HG02678 (cell line): Measurements from ENCODE around the gene PFKFB3.
"Not testable (repeated sequence)": the region's sequence is repeated elsewhere in the genome, so short reads cannot be mapped to it uniquely, and the experiment has no call there.

ENCODE experiments used
- ATAC-seq: cut with Tn5 transposase; IDR thresholded peaks from one replicate; pipeline ENCODE4 v1.9.1; 2021; ENCODE audit warnings: mild to moderate bottlenecking, moderate library complexity; ENCODE audit not compliant: unreplicated experiment

PFKFB3 gene

DNA sequence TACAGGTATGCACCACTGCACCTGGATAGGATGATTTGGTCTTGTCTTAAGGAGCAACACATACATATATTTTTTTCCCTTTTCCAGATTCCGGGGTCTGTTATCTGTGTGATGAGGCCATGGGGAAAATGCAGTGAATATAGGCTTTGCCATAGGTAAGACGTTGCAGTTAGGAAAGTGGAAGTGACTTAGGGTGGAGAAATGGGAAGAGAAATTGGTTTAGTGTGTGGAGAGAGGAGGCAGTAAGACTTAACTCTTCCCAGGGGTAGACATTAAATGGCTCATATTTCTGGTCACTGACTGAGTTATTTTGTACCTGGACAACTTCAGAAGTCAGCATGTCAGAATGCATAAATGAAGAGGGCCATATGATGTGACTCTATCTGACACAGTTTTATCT lies 66.7 kb downstream of the PFKFB3 start:
- no peak for ATAC-seq

DNA sequence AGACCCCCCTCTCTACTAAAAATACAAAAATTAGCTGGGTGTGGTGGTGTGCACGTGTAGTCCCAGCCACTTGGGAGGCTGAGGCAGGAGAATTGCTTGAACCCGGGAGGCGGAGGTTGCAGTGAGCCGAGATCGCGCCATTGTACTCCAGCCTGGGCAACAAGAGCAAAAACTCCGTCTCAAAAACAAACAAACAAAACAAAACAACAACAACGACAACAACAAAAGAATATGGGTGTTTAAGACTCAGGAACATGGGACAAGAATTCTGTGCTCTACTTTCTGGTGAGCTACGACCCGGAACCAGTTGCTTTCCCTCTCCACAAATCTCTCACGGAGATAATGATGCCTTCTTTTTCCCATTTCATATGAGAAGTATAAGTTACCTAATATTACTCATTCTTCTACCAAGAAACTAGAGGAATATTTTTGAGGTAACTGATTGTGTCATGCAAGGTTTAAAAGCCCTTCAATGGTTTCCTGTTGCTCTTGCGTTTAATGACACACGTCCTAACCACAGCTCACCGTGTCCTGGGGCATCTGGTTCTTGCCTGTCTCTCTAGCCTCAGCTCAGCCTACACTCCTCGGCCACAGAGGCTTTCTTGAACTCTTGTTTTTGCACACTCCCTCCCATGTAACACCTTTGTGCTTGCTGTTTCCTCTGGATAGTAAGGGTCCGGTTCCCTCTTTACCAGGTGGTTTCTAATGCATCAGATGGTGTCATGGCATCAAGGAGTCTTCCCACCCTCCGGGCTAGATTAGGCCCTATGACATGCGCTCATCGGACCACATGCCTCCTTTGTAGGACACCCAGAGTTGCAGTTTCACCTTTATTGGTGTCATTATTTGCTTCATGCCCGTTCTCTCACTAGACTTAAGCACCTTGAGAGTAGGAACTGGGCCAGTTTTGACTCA lies 67.5 kb downstream of the PFKFB3 start:
- ATAC-seq, result peak; percentile 67

DNA sequence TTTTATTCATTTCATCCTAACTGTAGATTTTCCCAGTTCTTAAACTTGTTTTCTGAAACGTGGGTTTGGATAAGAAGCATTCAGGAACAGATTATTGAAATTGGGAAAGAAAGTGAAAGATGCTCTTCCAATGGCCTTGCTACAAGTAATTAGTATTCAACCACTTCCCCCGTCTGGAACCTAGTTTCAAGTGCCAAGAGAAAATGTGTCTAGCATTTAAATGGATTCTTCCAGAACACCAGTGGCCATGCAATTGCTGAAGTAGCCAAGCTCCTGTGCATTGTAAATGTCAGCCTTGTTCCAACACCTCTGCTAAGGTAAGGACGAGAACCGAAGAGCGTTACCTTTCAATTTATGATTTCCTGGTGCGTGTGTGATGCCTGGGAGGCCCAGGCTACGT lies 68.2 kb downstream of the PFKFB3 start:
- ATAC-seq, result no peak

DNA sequence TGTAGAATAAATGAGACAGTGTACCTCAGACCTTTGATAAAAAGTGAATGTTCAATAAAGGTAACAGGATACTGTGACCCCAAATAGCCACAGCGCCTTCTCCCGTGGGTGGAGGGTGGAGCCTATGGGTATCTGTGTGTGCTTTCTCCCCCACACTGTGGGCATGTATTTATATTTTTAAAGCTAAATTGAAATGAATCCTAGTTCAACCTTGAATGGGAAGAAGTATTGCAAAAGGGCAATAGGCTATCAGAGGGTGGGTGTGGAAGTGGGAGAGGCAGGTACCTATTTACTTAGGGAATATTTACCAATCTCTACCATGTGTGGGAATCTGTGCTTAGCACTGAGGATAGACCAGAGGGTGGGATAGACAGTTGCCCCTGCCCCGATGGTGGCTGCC lies 68.9 kb downstream of the PFKFB3 start:
- ATAC-seq, result no peak

DNA sequence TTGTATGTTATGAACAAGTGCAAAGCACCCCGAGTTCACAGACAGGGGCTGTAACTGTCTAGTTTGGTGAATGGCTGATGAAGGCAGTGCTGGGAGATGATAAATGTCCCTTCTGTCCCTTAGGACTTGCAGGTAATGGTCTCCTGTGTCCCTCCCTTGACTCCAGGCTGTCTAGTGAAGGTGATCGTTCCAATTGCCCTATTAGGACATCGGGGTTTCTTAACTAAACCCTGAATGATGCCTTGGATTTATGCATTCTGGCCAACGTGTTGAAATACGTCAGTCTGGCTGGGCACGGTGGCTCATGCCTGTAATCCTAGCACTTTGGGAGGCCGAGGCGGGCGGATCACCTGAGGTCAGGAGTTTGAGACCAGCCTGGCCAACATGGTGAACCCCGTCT lies 69.4 kb downstream of the PFKFB3 start:
- ATAC-seq, result no peak

DNA sequence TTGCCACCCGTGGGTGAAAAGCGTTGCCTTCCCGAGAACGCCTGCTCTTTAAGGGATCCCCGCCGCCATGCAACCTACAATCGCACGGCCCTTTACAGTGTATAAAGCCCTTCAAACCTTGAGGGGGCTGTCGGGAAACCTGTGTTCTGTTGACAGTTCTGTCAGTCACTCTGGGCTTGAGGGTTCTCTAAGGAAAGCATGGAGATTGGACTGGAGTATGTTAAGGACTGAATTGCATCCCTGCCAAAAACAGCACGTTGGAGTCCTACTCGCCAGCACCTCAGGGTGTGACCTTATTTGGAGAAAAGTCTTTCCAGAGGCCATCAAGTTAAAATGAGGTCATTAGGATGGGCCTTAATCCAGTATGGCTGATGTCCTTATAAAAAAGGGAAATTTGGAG lies 70.6 kb downstream of the PFKFB3 start:
- no peak for ATAC-seq

DNA sequence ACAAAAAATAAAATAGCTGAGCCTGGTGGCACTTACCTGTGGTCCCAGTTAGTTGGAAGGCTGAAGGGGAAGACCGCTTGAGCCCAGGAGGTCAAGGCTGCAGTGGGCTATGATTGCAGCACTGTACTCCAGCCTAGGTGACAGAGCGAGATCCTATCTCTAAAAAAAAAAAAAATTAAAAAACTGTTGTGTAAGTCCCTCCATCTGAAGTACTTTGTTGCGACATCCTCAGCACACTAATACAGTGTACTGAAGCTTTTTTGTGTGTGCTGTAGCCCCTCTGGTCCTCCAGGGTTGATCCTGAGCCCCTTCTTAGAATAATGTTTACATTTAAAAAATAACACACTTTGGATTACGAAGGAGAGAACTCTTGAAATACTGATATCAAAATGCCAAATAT lies 71.3 kb downstream of the PFKFB3 start:
- no peak for ATAC-seq

DNA sequence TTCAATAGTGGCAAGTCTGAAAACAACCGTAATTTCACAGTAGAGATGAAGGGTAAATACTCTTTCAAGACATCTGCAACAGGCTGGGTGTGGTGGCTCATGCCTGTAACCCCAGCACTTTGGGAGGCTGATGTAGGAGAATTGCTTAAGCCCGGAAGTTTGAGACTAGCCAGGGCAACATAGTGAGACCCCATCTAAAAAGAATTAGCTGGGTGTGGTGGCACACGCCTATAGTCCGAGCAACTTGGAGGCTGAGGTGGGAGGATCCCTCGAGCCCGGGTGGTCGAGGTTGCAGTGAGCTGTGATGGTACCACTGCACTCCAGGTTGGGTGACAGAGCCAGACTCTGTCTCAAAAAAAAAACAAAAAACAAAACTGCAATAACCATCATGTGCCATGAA lies 71.8 kb downstream of the PFKFB3 start:
- no peak for ATAC-seq

DNA sequence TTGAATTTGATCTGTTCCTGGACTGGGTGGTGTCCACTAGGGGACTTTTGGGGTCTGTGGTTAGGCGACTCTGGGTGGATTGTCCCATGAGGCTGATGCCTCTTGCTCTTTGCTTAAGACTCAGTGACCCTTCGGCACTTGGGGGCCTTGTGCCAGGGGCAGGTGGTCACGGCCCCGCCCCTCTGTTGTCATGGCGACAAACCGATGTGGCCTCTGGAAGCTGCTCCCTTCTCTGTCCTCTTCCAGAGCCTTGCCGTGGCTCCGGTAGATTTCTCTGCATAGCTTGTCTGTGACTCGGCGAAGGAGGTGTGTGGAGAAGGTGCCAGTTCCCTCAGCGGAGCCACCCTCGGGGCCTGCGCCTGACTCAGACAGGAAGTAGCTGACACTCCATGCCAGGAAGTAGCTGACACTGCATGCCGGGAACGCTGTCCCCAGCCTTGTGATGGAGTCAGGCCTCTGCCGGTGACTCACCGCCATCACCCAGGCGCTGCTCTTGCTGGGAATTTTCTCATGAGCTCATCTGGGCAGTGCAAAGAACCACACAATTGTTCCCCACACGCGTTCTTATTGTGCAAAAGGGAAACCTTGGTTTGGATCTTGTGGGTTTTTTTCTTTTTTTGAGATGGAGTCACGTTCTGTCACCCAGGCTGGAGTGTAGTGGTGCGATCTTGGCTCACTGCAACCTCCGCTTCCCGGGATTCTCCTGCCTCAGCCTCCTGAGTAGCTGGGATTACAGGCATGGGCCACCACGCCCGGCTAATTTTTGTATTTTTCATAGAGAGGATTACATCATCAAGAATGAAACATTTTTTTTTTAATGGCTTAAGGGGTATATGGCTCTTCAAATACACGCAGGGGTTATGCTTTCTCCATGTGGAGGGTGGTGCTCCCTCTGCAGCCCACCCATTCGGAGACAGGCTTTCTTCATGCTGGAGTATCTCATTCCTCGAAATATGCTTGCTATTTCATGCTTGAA lies 72.6 kb downstream of the PFKFB3 start:
- ATAC-seq, result peak; percentile 78

DNA sequence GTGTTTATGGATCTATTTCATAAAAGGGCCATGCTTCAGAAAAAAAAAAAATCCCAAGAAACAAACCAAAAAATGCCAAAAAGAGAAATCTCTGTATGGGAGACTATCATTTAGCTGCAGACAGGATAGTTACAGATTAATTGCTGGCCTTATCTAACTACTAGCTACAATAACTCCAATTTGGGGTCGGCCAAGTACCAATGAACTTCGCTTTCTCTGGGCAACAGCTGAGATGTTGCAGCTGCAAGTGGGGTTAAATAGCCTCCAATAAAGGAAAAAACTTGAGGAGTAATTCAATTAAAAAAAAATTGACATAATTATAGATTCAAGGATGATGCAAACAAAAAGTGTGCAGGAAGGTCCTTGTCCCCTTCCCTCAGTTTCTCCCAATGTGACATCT lies 73.6 kb downstream of the PFKFB3 start:
- ATAC-seq, result no peak

DNA sequence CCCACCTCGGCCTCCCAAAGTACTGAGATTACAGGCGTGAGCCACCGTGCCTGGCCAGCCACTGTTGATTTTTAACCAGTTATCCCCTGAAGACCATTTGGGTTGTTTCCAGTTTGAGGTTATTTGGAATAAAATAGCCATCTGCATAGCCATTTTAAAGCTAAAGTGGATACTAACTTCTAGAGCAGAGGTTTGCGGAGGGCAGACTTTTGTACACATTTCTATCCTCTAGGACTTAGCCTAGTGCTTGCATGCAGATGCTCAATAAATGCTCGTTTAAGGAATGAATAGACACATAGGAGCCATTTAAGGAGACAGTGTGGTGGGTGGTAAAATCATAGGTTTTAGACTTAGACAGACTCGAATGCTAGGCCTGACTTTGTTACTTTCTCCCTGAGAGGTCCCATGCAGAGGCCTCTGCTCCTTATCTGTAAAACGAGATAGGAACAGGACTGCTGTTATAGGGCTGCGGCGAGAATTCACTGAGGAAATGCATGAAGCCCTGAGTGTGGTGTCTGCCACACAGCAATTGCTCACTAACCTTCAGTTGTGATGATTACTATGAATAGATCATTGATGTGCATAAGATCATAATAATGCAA lies 75.9 kb downstream of the PFKFB3 start:
- no peak for ATAC-seq

DNA sequence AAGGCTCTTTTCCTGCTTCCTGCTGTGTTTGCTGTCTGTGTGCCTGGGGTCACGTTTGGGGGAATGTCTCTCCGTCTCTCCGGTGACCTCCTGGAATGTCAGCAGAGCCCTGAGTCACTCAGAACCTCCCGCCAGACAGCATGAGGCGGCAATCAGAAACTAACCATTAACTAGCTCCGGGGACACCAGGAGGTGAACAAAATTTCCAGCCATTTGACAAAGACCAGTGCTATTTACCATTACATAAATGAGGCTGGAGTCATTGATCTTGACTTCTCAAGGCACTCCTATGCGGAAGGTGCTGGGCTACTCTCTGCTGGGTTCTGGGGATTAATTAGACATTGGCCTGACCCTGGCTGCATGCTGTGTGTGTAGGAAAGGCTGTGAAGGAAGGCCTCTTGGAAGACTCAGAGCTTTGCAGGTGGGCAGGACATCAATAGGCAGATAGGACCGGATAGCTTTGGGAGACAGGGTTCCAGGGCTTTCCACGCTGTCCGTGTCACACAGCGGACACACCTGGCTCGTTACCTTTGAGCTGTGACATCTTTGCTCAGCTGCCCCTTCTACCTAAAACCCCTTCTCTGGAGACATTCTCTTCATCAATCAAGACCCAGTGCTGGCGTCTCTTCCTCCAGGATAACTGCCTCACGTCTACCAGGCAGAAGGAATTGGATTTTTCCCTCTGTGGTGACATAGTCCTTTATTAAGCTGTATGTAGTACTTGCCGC lies 77.0 kb downstream of the PFKFB3 start:
- ATAC-seq, result no peak

DNA sequence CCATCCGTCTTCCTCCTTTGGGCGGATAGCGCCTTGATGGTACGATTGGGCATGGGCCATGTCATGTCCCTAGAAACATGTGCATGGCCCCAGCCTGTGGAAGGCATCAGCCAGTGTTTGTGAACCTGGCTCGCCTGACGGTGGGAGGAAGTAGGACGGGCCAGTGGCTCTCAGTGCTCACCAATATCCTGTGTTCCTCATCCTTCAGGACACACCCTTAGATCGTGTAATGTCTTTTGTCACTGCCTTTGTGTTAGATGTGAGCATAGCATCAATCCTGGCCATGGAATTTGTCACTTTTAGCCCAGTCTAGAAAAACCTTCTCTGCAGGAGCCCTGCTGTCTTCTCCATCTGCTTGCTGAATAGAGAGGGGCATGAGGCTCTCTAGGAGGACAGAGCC lies 77.6 kb downstream of the PFKFB3 start:
- ATAC-seq, result no peak

DNA sequence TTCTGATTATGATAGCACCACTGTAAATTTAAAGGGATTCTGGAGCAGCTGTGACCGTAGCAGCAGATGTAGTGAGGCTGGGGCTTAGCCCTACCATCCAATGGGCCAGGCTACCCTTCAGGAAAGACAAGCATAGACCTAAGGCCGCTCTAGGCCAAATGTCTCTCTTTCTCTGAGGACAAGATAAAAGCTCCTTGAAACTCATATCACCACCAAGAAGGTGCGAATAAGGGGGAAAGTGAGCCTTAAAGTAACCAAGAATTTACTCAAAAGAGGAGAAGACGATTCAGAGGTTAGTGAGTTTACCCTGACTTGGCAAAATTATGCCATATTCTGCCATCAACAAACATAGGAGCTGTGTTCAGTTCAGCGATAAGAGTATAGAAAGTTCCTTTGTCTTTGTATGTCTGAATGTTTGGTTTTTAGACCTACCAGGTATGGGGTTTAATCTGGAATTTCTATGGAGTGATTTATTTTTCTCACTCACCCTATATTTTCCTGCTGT lies 79.8 kb downstream of the PFKFB3 start:
- no peak for ATAC-seq

DNA sequence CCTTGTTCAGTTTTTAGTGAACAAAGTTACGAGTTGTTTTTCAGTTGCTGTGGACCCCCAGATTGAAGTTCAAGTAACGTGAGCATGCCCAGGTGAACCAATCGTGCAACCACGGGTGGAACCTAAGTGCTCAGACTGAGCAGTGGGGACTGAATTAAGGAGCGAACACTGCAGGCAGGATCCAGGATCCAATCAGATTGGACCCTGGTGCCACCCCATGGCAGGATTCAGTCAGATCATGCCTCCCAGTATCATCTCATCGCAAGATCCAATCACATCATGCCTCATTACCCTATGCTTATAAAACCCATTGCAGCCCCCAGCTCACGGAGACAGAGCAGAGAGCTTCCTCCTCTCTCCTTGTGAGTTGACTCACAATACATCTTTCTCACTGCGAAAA lies 80.9 kb downstream of the PFKFB3 start:
- no peak for ATAC-seq

DNA sequence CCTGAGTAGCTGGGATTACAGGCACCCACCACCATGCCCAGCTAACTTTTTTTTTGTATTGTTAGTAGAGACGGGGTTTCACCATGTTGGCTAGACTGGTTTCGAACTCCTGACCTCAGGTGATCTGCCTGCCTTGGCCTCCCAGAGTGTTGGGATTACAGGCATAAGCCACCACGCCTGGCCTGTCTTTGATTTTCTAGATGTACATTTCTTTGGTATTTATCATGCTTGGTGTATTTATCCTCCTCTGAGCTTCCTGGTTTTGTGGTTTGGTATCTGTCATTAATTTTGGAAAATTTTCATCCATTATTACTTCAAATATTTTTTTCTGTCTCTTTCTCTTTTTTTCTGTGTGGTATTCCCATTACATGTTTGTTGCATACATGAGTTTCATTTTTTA lies 87.9 kb downstream of the PFKFB3 start:
- ATAC-seq, result not testable (repeated sequence)

DNA sequence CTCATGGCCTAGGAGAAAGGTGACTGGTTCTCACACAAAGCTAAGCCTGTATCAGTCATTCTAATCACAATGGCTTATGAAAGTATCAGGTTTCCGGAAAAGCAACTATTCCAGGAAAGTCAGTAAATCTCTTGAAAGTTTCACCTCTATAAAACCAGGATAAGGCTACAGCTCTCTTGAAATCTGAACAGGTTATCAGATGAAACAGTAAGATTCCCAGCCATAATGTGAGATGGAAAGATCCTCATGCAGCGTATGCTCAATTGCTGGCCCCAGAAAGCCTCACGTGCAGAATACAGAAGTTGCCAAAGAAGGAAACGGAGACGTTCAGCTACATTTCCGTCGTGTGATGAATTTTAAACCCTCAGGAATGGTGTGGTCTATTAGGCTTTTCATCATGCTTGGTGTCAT lies 90.0 kb downstream of the PFKFB3 start:
- no peak for ATAC-seq

DNA sequence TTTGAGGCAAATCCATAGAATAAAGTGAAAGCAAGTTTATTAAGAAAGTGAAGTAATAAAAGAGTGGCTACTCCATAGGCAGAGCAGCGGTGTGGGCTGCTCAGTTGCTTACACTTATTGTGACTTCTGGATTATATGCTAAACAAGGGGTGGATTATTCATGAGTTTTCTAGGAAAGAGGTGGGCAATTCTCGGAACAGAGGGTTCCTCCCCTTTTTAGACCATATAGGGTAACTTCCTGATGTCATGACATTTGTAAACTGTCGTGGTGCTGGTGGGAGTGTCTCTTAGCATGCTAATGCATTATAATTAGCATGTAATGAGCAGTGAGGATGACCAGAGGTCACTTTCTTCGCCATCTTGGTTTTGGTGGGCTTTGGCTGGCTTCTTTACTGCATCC lies 93.7 kb downstream of the PFKFB3 start:
- ATAC-seq, result not testable (repeated sequence)

DNA sequence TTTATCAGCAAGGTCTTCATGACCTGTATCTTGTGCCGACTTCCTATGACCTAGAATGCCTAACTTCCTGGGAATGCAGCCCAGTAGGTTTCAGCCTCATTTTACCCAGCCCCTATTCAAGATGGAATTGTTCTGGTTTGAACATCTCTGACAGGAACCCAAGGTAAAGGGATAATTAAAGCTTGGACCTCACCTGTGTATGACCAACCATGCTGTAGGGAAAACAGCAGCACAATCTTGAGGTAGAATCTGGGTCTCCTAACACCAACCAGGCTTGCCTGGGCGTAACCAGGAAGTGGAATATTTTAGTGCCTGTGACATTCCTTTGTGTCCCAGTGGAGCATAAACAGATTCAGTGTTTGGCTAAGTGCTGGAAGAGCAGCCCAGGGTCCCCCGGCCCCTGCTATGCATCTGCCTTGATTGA lies 94.1 kb downstream of the PFKFB3 start:
- ATAC-seq, result no peak

DNA sequence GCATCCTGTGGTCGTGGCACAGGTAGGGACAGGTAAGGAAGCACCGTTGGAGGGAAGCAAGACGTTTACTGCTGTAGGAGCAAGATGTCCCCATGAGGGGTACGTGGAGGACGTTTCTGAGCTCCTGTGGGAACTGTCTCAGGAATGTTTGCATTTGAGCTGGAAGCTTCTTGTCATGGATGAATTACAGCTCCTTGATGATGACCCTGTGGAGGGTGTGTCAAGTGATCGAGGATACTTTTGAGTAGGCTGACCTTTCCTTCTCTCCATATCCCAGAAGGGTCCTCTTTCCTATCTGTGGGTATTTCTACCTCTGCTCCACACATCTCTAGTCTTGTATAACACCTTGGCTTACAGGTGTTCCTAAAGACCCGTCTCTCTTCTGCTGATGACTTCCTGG lies 94.8 kb downstream of the PFKFB3 start:
- no peak for ATAC-seq
